Stromal cell of bone marrow (primary cell): Measurements from ENCODE around the gene APOLD1.
A peak's percentile ranks its signal among the peaks of the same experiment; 100 is the strongest.
"Not testable (repeated sequence)": the region's sequence is repeated elsewhere in the genome, so short reads cannot be mapped to it uniquely, and the experiment has no call there.

ENCODE experiments used
- DNase-seq: peaks from one replicate; pipeline ENCODE4 v3.0.0-alpha.2; 2012; ENCODE audit warnings: low read depth

The APOLD1 gene

DNA sequence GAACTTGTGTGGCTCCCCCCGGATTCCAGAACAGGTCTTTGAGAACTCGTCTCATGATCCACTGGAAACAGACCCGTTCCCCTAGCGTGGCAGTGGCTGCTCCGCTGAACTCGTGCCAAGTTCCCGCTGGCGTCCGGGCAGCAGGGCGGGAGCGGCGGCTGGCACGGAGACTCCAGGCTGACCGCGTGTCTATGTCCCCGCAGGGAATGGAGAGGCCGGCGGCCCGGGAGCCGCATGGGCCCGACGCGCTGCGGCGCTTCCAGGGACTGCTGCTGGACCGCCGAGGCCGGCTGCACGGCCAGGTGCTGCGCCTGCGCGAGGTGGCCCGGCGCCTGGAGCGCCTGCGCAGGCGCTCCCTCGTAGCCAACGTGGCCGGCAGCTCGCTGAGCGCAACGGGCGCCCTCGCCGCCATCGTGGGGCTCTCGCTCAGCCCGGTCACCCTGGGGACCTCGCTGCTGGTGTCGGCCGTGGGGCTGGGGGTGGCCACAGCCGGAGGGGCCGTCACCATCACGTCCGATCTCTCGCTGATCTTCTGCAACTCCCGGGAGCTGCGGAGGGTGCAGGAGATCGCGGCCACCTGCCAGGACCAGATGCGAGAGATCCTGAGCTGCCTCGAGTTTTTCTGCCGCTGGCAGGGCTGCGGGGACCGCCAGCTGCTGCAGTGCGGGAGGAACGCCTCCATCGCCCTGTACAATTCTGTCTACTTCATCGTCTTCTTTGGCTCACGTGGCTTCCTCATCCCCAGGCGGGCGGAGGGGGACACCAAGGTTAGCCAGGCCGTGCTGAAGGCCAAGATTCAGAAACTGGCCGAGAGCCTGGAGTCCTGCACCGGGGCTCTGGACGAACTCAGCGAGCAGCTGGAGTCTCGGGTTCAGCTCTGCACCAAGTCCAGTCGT is 1.5 kb downstream of the APOLD1 start:
- DNase-seq: peak; percentile 64

DNA sequence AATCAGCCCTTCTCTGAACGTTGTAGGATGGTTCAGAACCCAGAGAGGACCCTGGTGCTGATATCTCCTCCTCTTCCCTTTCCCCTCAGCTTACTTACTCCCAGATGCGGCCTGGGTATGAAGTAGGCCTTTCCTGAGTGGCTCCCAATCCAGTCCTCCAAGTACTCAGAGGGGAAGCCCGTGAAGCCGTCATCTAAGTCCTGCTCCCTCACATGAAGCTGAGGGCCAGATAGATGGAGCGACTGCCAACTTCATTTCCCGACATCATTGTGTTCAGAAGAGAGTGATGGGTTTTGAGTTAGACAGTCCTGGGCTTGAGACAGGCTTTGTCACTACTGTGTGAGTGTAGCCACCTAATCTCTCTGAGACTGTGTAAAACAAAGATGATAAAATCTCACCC is 2.7 kb downstream of the APOLD1 start:
- DNase-seq: no peak

DNA sequence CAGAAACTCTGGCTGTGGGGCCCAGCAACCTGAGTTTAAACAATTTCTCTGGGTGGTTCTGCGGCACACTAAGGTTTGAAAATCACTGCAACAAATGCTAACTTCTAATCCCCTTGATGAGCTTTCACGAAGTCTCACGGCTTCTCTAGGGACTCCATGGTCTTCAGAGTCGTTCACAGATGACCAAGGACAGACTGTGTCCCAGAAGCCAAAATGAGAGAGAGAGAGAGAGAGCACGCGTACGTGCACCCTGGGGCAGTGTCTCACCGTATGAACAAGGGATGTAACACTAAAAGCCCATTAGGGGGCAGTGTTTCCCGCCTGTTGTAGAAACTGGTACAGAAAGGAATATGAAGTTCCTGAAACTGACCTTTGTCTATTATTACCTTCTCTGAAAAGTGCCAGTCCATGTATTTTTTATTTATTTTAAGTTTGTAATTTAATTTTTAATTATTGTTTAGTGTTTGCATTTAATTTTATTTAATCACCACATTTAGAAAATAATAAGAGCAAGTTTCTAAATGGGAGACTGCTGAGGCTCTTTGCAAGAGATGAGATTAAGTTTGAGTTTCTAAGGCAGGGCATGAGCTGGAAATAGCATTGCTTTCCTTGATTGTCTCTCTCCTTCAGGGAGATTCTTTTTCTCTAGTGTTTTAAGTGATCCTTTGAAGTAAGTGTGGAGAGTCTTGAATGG is 3.4 kb downstream of the APOLD1 start:
- peak; percentile 72 for DNase-seq

DNA sequence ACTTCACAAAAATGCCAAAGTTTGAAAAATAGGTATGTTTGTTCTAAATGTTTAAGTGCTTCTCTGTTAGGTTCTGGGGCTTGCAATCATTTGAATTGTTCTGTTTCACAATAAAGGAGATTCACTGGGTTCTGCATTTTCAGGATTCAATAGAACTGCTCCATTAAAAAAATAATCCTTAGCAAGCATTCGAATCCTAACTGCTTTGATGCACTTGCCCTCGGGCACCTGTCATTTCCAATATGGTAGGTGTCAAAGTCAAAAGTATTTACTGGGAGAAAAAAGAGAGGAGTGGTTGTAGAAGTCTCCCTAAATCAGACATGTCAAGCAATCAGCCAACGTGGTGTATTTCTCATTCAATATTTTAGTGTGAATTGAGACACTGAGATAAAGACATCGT is 5.5 kb downstream of the APOLD1 start:
- DNase-seq: no peak

DNA sequence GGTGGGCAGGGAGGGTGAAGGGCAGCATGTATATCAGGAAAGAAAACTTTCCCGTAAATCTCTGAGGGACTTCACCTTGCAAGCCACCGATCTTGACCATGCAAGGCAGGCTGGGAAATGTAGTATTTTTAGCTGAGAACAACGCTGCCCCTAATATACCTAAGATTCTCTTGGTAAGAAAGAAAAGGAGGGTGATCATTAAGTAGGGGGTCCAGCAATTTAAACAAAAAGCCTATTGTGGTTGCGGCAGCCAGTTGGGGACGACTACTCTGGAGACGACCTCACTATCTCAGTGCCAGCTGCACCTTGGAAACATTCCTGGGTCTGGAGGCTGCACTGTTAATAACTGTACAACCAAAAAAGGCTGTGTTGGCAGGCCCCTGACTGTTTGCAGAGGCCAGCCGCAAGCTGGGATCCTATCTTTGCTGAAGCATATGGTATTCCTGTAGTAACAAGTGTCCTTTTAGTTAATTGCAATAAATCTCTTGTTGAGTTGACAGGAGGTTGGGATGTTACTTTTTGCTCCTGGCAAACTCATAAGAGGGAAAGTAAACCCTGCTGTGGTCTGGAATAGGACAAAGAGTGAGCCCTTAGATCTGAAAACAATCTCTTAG is 6.4 kb downstream of the APOLD1 start:
- DNase-seq: no peak

DNA sequence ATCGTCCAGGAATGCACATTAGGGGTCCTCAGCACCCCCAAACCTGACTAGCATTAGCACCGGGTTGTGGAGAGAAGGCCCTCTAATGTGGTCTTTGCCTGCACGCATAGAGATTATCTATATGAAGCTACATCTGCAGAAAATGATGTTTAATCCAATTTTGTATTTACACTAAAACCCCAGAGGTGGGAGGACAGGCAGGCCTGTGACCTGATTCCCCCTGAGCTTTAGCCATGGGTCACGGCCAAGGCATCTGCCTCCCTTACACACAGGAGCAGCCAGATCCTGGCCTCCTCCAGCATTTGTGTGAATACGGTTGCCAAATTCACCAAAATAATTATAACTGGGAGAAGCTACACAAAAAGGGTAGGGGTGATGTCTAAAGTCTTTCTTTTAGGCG is 7.0 kb downstream of the APOLD1 start:
- no peak for DNase-seq

DNA sequence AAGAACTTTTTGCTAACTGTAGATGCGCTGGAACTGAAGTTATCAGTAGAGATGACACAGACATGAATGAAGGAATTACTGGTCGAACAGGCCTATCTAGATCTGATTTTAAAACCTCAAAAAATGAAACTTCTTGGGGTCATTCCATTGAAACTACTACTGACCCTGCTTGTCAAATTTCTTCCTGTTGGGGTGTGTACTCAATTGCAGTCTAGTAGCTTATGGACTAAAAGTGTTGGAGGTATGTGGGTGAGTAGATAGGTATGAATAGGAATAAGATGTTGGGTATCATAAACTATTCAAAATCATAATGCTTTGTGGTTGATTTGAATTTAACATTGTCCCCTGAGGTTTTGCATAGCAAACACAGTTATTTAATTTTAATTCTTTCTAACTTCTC is 9.2 kb downstream of the APOLD1 start:
- DNase-seq: no peak

DNA sequence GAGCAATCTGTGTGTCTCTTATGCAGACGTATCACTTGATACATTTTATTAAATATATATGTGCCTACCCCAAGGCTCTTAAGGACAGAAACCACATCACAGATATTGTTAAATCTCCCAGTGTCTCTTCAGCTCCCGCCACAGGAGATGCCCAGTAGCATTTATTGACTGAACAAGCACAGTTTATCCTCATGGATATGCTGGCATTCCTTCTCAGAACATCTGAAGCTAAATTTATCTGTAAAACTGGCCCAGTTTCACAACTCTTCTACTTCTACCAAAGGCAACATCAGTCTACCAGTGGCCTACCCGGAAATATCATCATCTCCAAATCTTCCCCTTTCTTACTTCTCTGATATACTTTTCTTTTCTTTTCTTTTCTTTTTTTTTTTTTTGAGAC is 10.7 kb downstream of the APOLD1 start:
- no peak for DNase-seq

GRCh38 chr12:12796928-12797793 is 11.7 kb downstream of the APOLD1 start:
- no peak for DNase-seq

DNA sequence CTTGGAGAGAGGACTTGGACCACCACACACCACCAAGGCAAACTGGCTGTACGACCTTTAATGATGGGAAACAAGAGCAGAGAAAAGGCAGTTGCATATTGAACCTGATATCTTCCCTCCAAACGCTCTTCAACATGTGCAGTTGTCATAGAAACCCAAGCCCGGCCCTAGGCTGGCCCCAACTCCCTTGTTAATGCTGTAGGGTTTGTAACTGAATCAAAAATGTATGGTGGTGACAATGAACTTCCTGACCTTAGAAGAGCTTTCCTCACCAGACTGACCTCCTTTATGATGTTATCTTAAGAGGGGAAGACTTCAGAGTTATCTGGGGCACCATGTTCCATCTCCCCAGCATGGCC is 12.3 kb downstream of the APOLD1 start:
- DNase-seq: no peak

GRCh38 chr12:12798480-12798879 is 13.0 kb downstream of the APOLD1 start:
- DNase-seq: no peak

- no peak for DNase-seq
These were observed 13.9 kb downstream of the APOLD1 start for GRCh38 chr12:12799163-12799920.

- DNase-seq: no peak
These were observed 15.1 kb downstream of the APOLD1 start for GRCh38 chr12:12800406-12801180.

- DNase-seq: not testable (repeated sequence)
These were observed 16.2 kb downstream of the APOLD1 start for GRCh38 chr12:12801656-12802055.

GRCh38 chr12:12803186-12803585 is 17.7 kb downstream of the APOLD1 start:
- no peak for DNase-seq

- no peak for DNase-seq
These were observed 18.6 kb downstream of the APOLD1 start for GRCh38 chr12:12804011-12804410.

DNA sequence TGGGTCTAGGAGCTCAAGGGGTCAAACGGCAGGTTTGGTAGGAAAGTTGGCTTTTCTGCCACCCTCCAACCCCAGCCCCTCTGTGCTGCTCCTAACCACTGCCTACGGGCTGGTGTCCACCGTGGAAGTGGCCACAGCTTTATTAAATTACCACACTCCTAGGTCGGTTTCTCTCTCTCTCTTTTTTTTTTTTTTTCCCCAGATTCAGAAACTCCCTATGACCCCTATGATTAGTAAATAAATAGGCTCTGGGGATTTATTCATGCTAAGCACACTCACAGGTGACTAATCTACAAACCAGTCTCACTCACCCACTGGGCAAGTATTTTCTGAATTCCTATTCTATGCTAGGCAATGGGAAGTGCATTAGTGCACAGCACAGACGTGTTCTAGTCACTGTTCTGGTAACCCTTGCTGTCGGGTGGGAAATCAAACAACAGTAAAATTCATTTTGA is 19.0 kb downstream of the APOLD1 start:
- peak; percentile 74 for DNase-seq

GRCh38 chr12:12806784-12807516 is 21.5 kb downstream of the APOLD1 start:
- DNase-seq: no peak

DNA sequence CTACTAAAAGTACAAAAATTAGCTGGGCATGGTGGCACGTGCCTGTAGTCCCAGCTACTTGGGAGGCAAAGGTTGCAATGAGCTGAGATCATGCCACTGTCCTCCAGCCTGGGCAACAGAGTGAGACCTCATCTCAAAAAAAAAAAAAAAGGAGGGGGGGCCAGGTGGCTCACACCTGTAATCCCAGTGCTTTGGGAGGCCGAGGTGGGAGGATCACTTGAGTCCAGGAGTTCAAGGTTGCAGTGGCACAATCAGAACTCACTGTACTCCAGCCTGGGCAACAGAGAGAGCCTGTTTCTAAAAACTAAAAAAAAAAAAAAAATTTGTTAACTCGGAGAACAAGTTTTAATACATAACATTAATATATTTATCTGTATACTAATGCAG is 22.1 kb downstream of the APOLD1 start:
- not testable (repeated sequence) for DNase-seq
